ENCODE measurements around the gene FOXP1.

The FOXP1 gene

GRCh38 chr3:71414189-71414927 is 169.2 kb downstream of the FOXP1 start:
- Mint-ChIP-seq H3K4me1 (ENCODE audit: low read depth in 2 of 2) (peaks cover 27 to 43% of the 10 kb centered on the region in 2 donors), H3K9me3 (no peaks in the 10 kb centered on the region), H3K27ac (peak overlapping the region; percentile 61 to 89), H3K4me3 (peak overlapping the region in 1 of 2 donors; percentile 74), H3K36me3 (ENCODE audit: insufficient read depth) (no peaks in the 10 kb centered on the region), H3K27me3 (no peaks in the 10 kb centered on the region)
- DNase-seq (no peak), ATAC-seq (replicated peaks) (no peak)

- no peak overlapping the region for H3K4me3 Mint-ChIP-seq
- H3K4me1 Mint-ChIP-seq (ENCODE audit: low read depth in 2 of 2): peaks cover 27 to 44% of the 10 kb centered on the region in 2 donors
- H3K27ac Mint-ChIP-seq: peak overlapping the region in 1 of 2 donors; percentile 31
- no peaks in the 10 kb centered on the region for H3K27me3 Mint-ChIP-seq
- no peaks in the 10 kb centered on the region for H3K9me3 Mint-ChIP-seq
- H3K36me3 Mint-ChIP-seq (ENCODE audit: insufficient read depth): no peaks in the 10 kb centered on the region
- DNase-seq (no peak), ATAC-seq (replicated peaks) (no peak)
Observed at GRCh38 chr3:71413572-71413971, 170.0 kb downstream of the FOXP1 start.

GRCh38 chr3:71409352-71409751 is 174.2 kb downstream of the FOXP1 start:
- Mint-ChIP-seq H3K9me3 (no peaks in the 10 kb centered on the region), H3K27ac (peak overlapping the region; percentile 71 to 79), H3K4me1 (ENCODE audit: low read depth in 2 of 2) (peaks cover 9 to 13% of the 10 kb centered on the region in 2 donors)

DNA sequence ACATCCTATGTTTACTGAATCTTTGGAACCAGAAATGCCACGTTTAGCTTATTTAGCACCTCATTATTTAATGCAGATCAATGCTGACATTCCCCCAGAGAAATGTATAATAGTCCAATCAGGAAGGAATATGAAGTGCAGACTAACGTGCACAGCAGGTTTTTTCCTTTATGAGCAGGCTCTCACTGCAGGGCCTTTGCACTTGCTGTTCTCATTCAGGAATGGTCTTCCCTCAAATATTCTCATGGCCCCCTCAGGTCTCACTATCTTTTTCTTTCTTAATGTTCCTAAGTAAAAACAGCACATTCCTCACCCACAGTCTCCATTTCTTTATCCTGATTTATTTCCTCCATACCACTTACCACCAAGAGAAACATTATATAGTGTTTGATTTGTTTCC is 174.6 kb downstream of the FOXP1 start:
- DNase-seq (no peak), ATAC-seq (replicated peaks) (no peak)
- Mint-ChIP-seq H3K27ac (peak overlapping the region in 1 of 2 donors; percentile 79), H3K9me3 (no peaks in the 10 kb centered on the region), H3K4me1 (ENCODE audit: low read depth in 2 of 2) (peaks cover 6 to 11% of the 10 kb centered on the region in 2 donors), H3K4me3 (no peak overlapping the region), H3K36me3 (ENCODE audit: insufficient read depth) (peaks cover 6% of the 10 kb centered on the region), H3K27me3 (no peaks in the 10 kb centered on the region)

More at GRCh38 chr3:71409352-71409751, 174.2 kb downstream of the FOXP1 start:
- ATAC-seq (replicated peaks) (no peak), DNase-seq (no peak)
- H3K4me3 Mint-ChIP-seq: no peak overlapping the region
- H3K36me3 Mint-ChIP-seq (ENCODE audit: insufficient read depth): peaks cover 6% of the 10 kb centered on the region
- H3K27me3 Mint-ChIP-seq: no peaks in the 10 kb centered on the region

DNA sequence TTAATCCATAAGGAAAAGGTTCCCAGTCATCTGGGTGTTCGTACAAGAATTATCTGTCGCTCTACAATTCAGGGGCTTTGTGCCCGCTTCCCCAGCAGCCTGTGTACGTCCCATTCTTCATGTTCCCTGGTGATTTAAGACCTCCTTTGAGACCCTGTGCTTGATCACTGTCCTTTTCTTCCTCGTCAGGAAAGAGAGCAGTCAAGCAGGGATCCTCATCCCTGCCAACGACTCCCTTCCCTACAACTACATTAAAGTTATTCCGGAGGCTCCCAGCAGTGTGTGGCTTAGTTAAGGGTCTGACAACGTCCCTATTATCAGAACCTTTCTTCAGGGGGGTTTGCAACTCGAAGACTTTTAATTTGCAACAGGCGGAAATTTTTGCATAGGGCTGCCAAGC is 175.7 kb downstream of the FOXP1 start:
- H3K36me3 Mint-ChIP-seq (ENCODE audit: insufficient read depth): peaks cover 6% of the 10 kb centered on the region
- H3K4me1 Mint-ChIP-seq (ENCODE audit: low read depth in 2 of 2): peaks cover 2 to 5% of the 10 kb centered on the region in 2 donors
- no peak overlapping the region for H3K27ac Mint-ChIP-seq

DNA sequence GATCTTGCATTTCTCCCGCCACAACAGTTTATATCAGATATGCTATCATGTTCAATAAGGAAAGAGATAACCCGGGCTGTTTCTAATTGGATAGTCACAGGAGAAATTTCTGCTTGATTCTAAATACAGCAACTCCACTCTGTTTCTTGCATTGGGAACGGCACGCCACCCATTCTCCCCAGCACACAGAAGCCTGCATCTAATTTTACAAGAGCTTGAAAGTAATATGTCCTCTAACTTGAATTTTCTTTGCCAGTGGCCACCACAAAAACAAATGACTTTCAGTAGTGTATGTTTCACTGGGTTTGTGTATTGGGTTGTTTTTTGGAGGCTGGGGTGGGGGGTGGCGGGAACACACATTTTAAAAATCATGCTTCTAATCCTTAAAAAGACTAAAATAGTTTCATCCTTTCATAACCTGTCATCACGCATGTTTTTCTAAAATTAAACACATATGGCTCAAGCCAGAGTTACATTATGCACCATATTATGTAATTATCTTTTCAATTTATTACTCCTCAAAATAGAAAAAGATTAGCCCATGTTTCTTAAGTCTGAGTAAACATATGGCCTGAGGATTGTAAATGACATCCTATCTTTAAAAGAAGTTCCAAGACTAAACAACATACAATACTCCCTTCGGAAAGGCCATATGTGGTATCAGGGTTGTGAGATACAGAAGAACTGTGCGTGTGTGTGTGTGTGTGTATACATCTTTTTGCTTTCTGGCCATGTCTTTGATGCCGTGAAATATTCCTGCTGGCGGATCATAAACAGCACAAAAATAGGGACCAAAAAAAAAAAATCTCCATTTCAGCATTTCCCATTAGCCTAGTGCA is 176.3 kb downstream of the FOXP1 start:
- Mint-ChIP-seq H3K9me3 (no peaks in the 10 kb centered on the region), H3K27me3 (no peaks in the 10 kb centered on the region), H3K4me3 (no peak overlapping the region), H3K4me1 (ENCODE audit: low read depth in 2 of 2) (peaks cover 6% of the 10 kb centered on the region in 2 donors), H3K27ac (no peak overlapping the region), H3K36me3 (ENCODE audit: insufficient read depth) (peaks cover 6% of the 10 kb centered on the region)
- ATAC-seq (replicated peaks): no peak
- no peak for DNase-seq

More for the DNA sequence above, 175.7 kb downstream of the FOXP1 start:
- Mint-ChIP-seq H3K27me3 (no peaks in the 10 kb centered on the region), H3K4me3 (peak overlapping the region in 1 of 2 donors; percentile 19), H3K9me3 (no peaks in the 10 kb centered on the region)
- DNase-seq (no peak), ATAC-seq (replicated peaks) (no peak)

- H3K27ac Mint-ChIP-seq: peak overlapping the region; percentile 42 to 46
- H3K36me3 Mint-ChIP-seq (ENCODE audit: insufficient read depth): peaks cover 6% of the 10 kb centered on the region
- peaks cover 13 to 21% of the 10 kb centered on the region in 2 donors for H3K4me1 Mint-ChIP-seq (ENCODE audit: low read depth in 2 of 2)
- H3K27me3 Mint-ChIP-seq: no peaks in the 10 kb centered on the region
- ATAC-seq (replicated peaks) (no peak), DNase-seq (no peak)
- no peaks in the 10 kb centered on the region for H3K9me3 Mint-ChIP-seq
- H3K4me3 Mint-ChIP-seq: no peak overlapping the region
Observed at GRCh38 chr3:71402911-71403310, 180.6 kb downstream of the FOXP1 start.

GRCh38 chr3:71402280-71402679 is 181.2 kb downstream of the FOXP1 start:
- H3K36me3 Mint-ChIP-seq (ENCODE audit: insufficient read depth): peaks cover 6% of the 10 kb centered on the region
- H3K27me3 Mint-ChIP-seq: no peaks in the 10 kb centered on the region
- ATAC-seq (replicated peaks): no peak
- no peak overlapping the region for H3K4me3 Mint-ChIP-seq
- DNase-seq: no peak
- H3K4me1 Mint-ChIP-seq (ENCODE audit: low read depth in 2 of 2): peaks cover 17 to 27% of the 10 kb centered on the region in 2 donors
- no peaks in the 10 kb centered on the region for H3K9me3 Mint-ChIP-seq
- no peak overlapping the region for H3K27ac Mint-ChIP-seq

DNA sequence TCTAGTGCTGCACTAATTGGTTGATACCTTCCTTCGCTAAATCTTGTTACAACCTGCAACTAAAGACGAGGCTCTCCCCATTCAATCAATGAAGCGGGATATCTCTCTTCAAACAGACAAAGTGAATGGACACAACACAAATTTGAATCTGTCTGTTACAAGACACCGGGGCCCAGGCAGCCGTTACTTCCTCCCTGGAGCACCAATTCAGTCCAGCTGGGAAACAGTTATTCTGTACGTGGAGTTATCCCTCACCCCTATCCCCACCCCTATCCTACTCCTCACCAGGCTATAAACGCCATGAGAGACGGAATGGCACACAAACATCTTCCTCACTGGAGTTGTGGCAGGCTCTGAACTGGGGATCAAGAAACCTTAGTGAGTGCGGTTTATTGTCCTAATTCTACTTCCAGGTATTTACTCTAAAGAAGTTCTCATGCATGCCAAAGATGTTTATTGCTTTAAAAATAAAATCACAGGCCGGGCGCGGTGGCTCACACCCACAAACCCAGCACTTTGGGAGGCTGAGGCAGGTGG is 181.8 kb downstream of the FOXP1 start:
- Mint-ChIP-seq H3K27ac (peak overlapping the region in 1 of 2 donors; percentile 32), H3K9me3 (no peaks in the 10 kb centered on the region), H3K4me1 (ENCODE audit: low read depth in 2 of 2) (peaks cover 19 to 28% of the 10 kb centered on the region in 2 donors), H3K4me3 (no peak overlapping the region), H3K36me3 (ENCODE audit: insufficient read depth) (peaks cover 6% of the 10 kb centered on the region), H3K27me3 (no peaks in the 10 kb centered on the region)
- DNase-seq (no peak), ATAC-seq (replicated peaks) (no peak)

GRCh38 chr3:71400986-71401451 is 182.5 kb downstream of the FOXP1 start:
- Mint-ChIP-seq H3K27me3 (no peaks in the 10 kb centered on the region), H3K36me3 (ENCODE audit: insufficient read depth) (peaks cover 4% of the 10 kb centered on the region), H3K4me3 (no peak overlapping the region), H3K9me3 (no peaks in the 10 kb centered on the region), H3K27ac (peak overlapping the region in 1 of 2 donors; percentile 60), H3K4me1 (ENCODE audit: low read depth in 2 of 2) (peaks cover 19 to 29% of the 10 kb centered on the region in 2 donors)
- no peak for ATAC-seq (replicated peaks)
- no peak for DNase-seq

DNA sequence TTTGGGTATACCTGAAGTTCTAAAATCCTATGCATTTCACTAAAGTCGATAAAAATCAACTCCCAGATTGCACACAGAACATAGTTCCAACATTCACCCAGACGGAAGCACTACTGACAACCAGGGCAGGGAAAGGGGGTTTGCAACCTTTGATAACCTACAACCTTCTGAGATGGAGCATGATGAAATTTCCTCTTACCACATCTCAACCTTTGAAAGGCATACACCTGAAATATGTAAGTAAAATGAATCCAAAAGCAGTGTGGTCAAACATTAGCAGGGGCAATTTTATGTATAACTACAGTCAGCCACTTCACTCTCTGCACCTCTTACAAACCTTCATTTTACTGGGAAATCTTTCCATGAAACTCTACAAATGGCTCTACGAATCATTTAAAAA is 184.1 kb downstream of the FOXP1 start:
- Mint-ChIP-seq H3K4me1 (ENCODE audit: low read depth in 2 of 2) (peaks cover 24 to 40% of the 10 kb centered on the region in 2 donors), H3K4me3 (no peak overlapping the region), H3K27me3 (no peaks in the 10 kb centered on the region), H3K36me3 (ENCODE audit: insufficient read depth) (no peaks in the 10 kb centered on the region), H3K27ac (no peak overlapping the region), H3K9me3 (no peaks in the 10 kb centered on the region)
- no peak for DNase-seq
- ATAC-seq (replicated peaks): no peak

DNA sequence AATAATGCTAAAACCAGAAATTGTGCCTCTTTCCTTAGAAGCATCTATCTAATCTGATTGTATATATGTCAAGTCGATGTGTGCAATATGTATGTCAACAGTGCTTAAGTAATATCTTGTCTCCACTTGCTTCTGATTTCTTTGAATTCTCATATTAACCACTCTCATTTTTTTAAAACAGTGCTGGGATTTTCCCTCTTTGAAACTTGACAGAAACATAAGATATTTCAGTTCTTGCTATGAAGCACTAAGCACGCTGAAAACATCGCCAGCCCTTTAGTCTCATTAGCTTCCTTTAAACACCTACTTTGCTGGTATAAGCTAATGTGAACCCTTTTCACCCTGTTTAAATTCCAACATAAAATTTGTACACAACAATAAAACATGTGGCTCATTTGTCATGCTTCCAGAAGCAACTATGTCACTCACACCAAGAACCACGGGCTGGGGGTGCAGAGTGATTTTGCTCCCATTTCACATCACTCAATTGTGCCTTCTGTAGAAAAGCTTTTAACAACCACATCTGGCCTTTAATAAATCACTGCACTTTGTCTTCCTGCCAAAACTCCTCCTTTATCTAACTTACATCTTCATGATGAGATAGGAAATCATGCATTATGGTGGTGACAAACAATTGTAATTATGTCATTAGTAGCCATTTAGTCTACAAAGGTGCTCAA is 185.2 kb downstream of the FOXP1 start:
- H3K4me3 Mint-ChIP-seq: peak overlapping the region; percentile 9 to 39
- peak; percentile 39 for ATAC-seq (replicated peaks)
- peak overlapping the region; percentile 12 to 16 for H3K27ac Mint-ChIP-seq
- no peaks in the 10 kb centered on the region for H3K9me3 Mint-ChIP-seq
- peaks cover 24 to 43% of the 10 kb centered on the region in 2 donors for H3K4me1 Mint-ChIP-seq (ENCODE audit: low read depth in 2 of 2)
- no peak for DNase-seq
- H3K27me3 Mint-ChIP-seq: no peaks in the 10 kb centered on the region
- no peaks in the 10 kb centered on the region for H3K36me3 Mint-ChIP-seq (ENCODE audit: insufficient read depth)

DNA sequence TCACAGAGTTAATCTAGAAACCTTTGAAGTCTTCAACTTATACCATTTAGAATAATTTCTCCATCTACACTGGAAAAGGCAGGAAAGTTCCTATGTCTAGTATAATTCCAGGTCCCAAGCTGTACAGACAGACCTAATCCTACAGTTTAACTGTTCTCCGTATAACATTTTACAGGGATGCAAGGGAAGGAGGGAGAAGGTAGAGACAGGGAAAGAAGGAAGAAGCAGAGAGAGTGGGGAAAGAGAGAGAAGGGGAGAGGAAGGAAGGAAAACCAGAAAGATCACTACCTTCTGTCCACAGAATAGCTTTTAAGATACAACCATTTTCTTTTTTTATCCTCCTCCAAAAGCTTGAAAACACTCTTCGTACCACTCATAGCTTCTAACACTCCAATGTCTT is 185.8 kb downstream of the FOXP1 start:
- Mint-ChIP-seq H3K36me3 (ENCODE audit: insufficient read depth) (no peaks in the 10 kb centered on the region), H3K27ac (peak overlapping the region; percentile 12 to 39), H3K4me3 (peak overlapping the region in 1 of 2 donors; percentile 39), H3K9me3 (no peaks in the 10 kb centered on the region), H3K27me3 (no peaks in the 10 kb centered on the region), H3K4me1 (ENCODE audit: low read depth in 2 of 2) (peaks cover 24 to 43% of the 10 kb centered on the region in 2 donors)
- DNase-seq: no peak
- ATAC-seq (replicated peaks): no peak
